ENCODE measurements around the gene RAPGEF2. TPM values are rescaled to one million over a fixed set of nuclear protein-coding genes. Genes with fewer than 3 reads are reported as not detected.
A peak's percentile ranks its signal among the peaks of the same experiment; 100 is the strongest.

Gene RAPGEF2
- total and polyA plus RNA-seq, 2 of the 8 experiments (the other 6 are each of a cell fraction or from before 2014, with no cell fraction given): 24.4 to 48.6 TPM

DNA sequence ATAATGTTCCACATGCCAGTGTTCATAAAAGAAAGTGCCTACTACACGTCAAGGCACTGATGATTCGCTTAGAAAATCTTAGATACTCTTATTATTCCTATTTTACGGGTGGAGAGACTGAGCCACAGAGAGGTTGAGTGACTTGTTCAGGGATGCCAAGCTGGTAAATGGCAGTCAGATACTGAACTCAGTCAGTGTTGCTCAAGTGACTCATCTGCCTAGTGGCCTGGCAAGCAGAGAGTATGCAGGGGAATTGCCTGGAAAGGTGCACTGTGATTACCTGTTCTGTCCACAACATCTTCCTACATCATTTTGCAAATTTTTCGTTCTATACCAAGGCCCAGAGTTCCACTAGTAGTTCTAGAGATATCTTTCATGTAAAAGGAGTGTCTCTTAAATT, 68.4 kb downstream of the RAPGEF2 start:
- no peak overlapping the region for H3K4me3 ChIP-seq (ENCODE audit: extremely low read depth in 1 of 4, insufficient read depth in 2 of 4, low read depth in 3 of 4, low read length in 4 of 4)
- no peak overlapping the region for H2BK20ac ChIP-seq (ENCODE audit: low read length)
- H2AFZ ChIP-seq (ENCODE audit: low read length): no peak overlapping the region
- H3K9ac ChIP-seq (replicated peaks in 1 of 4; ENCODE audit: extremely low read depth in 1 of 4, low read depth in 3 of 4, low read length in 3 of 4): peak overlapping the region in 1 of 4 experiments; percentile 1; a peak in 1 of 7 replicates
- no peaks in the 10 kb centered on the region for H3K36me3 ChIP-seq (ENCODE audit: control insufficient read depth in 2 of 4, insufficient read depth in 4 of 4, low read length in 3 of 4)
- WGBS, 2 experiments (ENCODE audit: extremely low coverage in 1 of 2, insufficient coverage in 1 of 2, insufficient read length in 1 of 2, insufficient replicate concordance in 2 of 2, low coverage in 1 of 2, low lambda C conversion rate in 2 of 2, missing lambda C conversion rate in 1 of 2): 86% methylated on average over 4 of the region's 4 CpGs; no CpG with 5 or more reads in 1 of the 2 experiments
- no peak overlapping the region for H4K5ac ChIP-seq (ENCODE audit: insufficient read length, low read depth, low read length)
- H3K79me2 ChIP-seq (ENCODE audit: control insufficient read depth in 1 of 2, insufficient read depth in 2 of 2, low read length in 2 of 2): peaks cover 0 to 93% of the 10 kb centered on the region in 2 experiments; a peak in 3 of 4 replicates
- H3K27me3 ChIP-seq (replicated peaks in 1 of 4; ENCODE audit: control insufficient read depth in 3 of 4, extremely low read depth in 1 of 4, insufficient read depth in 3 of 4, low read length in 3 of 4): peaks cover 0 to 1% (median 0%) of the 10 kb centered on the region in 4 experiments; a peak in 1 of 7 replicates
- H2BK5ac ChIP-seq (ENCODE audit: low read depth, low read length): no peak overlapping the region
- H2BK120ac ChIP-seq (replicated peaks; ENCODE audit: low read depth, low read length): no peak overlapping the region
- H2BK15ac ChIP-seq (ENCODE audit: low read length): no peak overlapping the region
- no peak overlapping the region for H3K14ac ChIP-seq (ENCODE audit: insufficient read length)
- no peak overlapping the region for H3K56ac ChIP-seq (replicated peaks; ENCODE audit: insufficient read length, low read depth, low read length)
- H3K79me1 ChIP-seq (ENCODE audit: low read depth, low read length): no peaks in the 10 kb centered on the region; the same call in 1 of the 2 replicates
- peaks cover 0 to 4% of the 10 kb centered on the region in 2 experiments for H4K20me1 ChIP-seq (replicated peaks in 1 of 2; ENCODE audit: control insufficient read depth in 1 of 2, insufficient read depth in 2 of 2, low read length in 2 of 2)
- H3K23ac ChIP-seq (ENCODE audit: insufficient read length): no peak overlapping the region
- no peak overlapping the region for H4K91ac ChIP-seq (replicated peaks; ENCODE audit: insufficient read length, low read length)
- no peak overlapping the region for H3K4me2 ChIP-seq (ENCODE audit: insufficient read depth in 1 of 2, low read depth in 2 of 2, low read length in 2 of 2)
- FAIRE-seq: no peak
- no peak overlapping the region for H2AK5ac ChIP-seq (ENCODE audit: low read depth, low read length)
- no peak overlapping the region for H3K4ac ChIP-seq (replicated peaks; ENCODE audit: insufficient read length, low read depth, low read length)
- DNase-seq (ENCODE audit: low read depth in 1 of 2, low spot score in 2 of 2): no peak
- H3K27ac ChIP-seq (ENCODE audit: low read depth, low read length): no peak overlapping the region
- no peaks in the 10 kb centered on the region for H3K23me2 ChIP-seq (ENCODE audit: low read depth, low read length)
- ChIA-PET CTCF (ENCODE audit: partially characterized antibody) (interaction anchor here (1.3 kb wide), 1 partner anchor 320 kb away, joined by 3 read pairs; no protein-coding TSS in a partner anchor), POLR2A (ENCODE audit: partially characterized antibody) (no interaction called here)
- no peak overlapping the region for H2BK12ac ChIP-seq (ENCODE audit: low read depth, low read length)
- no peak overlapping the region for H4K8ac ChIP-seq (ENCODE audit: extremely low read depth, insufficient read depth, low read length)
- H3K18ac ChIP-seq (ENCODE audit: extremely low read depth, low read length): no peak overlapping the region
- peaks cover 4 to 8% (median 6%) of the 10 kb centered on the region in 4 experiments; a peak in 6 of 7 replicates for H3K4me1 ChIP-seq (replicated peaks in 1 of 4; ENCODE audit: control insufficient read depth in 3 of 4, insufficient read depth in 4 of 4, low read length in 3 of 4)
- H3K9me3 ChIP-seq (ENCODE audit: insufficient read depth in 2 of 2, low read depth in 1 of 2, low read length in 1 of 2): no peaks in the 10 kb centered on the region
- TF ChIP-seq HDAC6 (IDR thresholded peaks at IDR 0.05; ENCODE audit: low read depth, low read length): no peak
- TF ChIP-seq SP1 (IDR thresholded peaks at IDR 0.05; ENCODE audit: low read depth, low read length): no peak
- no peak for TF ChIP-seq TEAD4 (IDR thresholded peaks at IDR 0.05; ENCODE audit: low read depth, low read length)
- TF ChIP-seq FOSL1 (IDR thresholded peaks at IDR 0.05; ENCODE audit: insufficient read depth, low read depth, low read length): no peak
- TF ChIP-seq TCF12 (IDR thresholded peaks at IDR 0.05; ENCODE audit: low read depth, low read length): no peak
- no peak for TF ChIP-seq POLR2AphosphoS5 (IDR thresholded peaks at IDR 0.05; ENCODE audit: low read depth, low read length)
- no peak for TF ChIP-seq TBP (IDR thresholded peaks at IDR 0.05; ENCODE audit: low read depth, low read length)
- TF ChIP-seq CBX8 (IDR thresholded peaks at IDR 0.05; ENCODE audit: borderline replicate concordance, low read depth, low read length): no peak
- TF ChIP-seq KDM1A (IDR thresholded peaks at IDR 0.05; ENCODE audit: borderline replicate concordance, low read length): no peak
- TF ChIP-seq CBX5 (IDR thresholded peaks at IDR 0.05; ENCODE audit: low read depth, low read length): no peak
- TF ChIP-seq ZNF274 (IDR thresholded peaks at IDR 0.05; ENCODE audit: borderline replicate concordance, extremely low read depth, low read length): no peak
- TF ChIP-seq RNF2 (IDR thresholded peaks at IDR 0.05; ENCODE audit: borderline replicate concordance, low read depth, low read length, missing control alignments, poor library complexity, severe bottlenecking): no peak
- TF ChIP-seq SIN3A (conservative IDR thresholded peaks at IDR 0.05 in 1 of 2, IDR thresholded peaks at IDR 0.05 in 1 of 2; ENCODE audit: low read depth in 1 of 2, low read length in 2 of 2): no peak
- TF ChIP-seq EGR1 (IDR thresholded peaks at IDR 0.05; ENCODE audit: borderline replicate concordance, low read depth, low read length): no peak

Data from H1 (cell line).